GM13977 (cell line): ENCODE data around the gene FAM120A.

ENCODE experiments used
- DNase-seq: peaks from one replicate; pipeline ENCODE4 v3.0.0; 2012; ENCODE audit warnings: low spot score
- CTCF ChIP-seq: IDR thresholded peaks from 2 replicates; pipeline ENCODE4 v1.5.1; 2012; ENCODE audit warnings: mild to moderate bottlenecking, control low read depth; ENCODE audit not compliant: insufficient read depth; ENCODE audit errors: extremely low read depth, missing control alignments
- in situ Hi-C: fragments of 300-500 bp; cut with MboI; formaldehyde crosslinking; loops from one replicate; pipeline ENCODE4 v1.12.0; 2022; ENCODE audit warnings: low sequenced_read_pairs, low pct_unique_long_range_greater_than_20kb, mixed read lengths, inconsistent platforms; ENCODE audit not compliant: unreplicated experiment

The FAM120A gene

GRCh38 chr9:93555370-93555769, 103.9 kb downstream of the FAM120A start:
- no peak for DNase-seq
- in situ Hi-C loops: no loop called here
- no peak for TF ChIP-seq CTCF

DNA sequence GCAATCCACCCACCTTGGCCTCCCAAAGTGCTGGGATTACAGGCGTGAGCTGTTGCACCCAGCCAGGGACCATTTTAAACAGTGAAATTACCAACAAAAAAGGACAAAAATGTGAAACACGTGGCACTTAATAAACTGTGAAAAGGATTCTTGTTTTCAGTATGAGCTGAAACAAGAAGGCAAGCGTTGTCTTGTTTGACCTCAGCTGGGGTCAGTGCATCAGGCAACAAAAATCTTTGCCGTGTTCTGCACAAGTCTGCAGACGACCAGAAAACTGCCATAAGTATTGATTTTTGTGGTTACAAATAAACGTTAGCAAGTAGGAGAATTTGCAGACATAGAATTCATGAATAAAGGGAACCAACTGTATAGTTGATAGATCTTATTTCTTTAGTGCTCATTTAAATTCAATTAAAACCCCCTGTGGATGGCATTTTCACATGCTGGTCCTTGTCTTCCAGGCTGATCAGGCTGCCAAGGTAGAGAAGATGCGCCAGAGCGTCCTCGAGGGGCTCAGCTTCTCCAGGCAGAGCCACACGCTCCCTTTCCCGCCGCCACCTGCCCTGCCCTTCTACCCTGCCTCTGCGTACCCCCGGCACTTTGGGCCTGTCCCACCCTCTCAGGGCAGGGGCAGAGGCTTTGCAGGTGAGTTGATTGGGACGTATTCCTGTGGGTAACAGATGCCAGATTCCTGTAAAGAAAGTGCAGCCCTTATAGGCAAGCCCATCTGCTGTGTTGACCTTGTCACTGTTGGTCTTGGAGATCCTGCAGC, 106.1 kb downstream of the FAM120A start:
- no peak for DNase-seq
- in situ Hi-C loops: no loop called here
- TF ChIP-seq CTCF: no peak

DNA sequence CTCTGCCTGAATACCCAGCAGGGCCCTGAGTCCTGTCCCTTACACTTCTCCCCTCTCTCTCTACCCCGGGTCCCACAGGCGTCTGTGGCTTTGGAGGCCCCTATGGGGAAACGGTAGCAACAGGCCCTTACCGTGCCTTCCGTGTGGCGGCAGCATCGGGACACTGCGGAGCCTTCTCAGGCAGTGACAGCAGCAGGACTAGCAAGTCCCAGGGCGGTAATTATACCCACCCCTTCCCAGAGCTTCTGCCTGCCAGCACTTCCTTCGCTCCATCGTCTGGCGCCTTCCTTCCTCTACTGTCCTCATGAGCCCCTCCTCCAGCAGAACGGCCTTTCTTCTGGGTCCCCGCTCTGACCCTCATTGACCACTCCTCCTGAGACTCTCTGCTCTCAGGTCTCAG, 107.0 kb downstream of the FAM120A start:
- no peak for TF ChIP-seq CTCF
- DNase-seq: no peak
- in situ Hi-C loops: no loop called here

GRCh38 chr9:93560991-93561390, 109.5 kb downstream of the FAM120A start:
- DNase-seq: no peak
- TF ChIP-seq CTCF: no peak
- in situ Hi-C loops: no loop called here

DNA sequence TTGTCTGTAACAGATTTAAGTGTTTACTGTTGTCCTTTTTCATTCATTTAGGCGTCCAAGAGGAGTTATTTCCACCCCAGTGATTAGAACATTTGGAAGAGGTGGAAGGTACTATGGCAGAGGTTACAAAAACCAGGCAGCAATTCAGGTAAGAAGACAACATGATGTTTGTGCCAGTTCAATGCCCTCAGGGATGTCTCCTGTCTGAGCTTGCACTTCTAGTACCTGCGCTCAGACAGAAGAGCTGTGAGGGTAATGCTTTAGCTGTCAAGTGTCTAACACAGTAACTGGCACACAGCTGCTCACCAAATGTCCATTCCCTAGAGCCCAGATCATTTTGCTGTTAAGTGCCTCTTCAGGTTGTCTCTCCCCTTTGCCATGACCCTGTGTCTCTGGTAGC, 110.7 kb downstream of the FAM120A start:
- no peak for TF ChIP-seq CTCF
- no peak for DNase-seq
- in situ Hi-C loops: no loop called here

- in situ Hi-C loops: no loop called here
- no peak for TF ChIP-seq CTCF
- DNase-seq: no peak
Observed at GRCh38 chr9:93565089-93565488, 113.6 kb downstream of the FAM120A start.
